ENCODE data around the gene TDRD7. TPM values are rescaled to one million over a fixed set of nuclear protein-coding genes. Genes with fewer than 3 reads are reported as not detected.
A peak's percentile ranks its signal among the peaks of the same experiment; 100 is the strongest.

Gene TDRD7
- total RNA-seq, 1 donor from 2014 or later = 20.4 TPM

- Histone ChIP-seq H3K79me2 (ENCODE audit: insufficient read depth, low read length) (no peaks in the 10 kb centered on the region), H3K27me3 (ENCODE audit: insufficient read depth, low read length) (no peaks in the 10 kb centered on the region), H3K9me3 (ENCODE audit: insufficient read depth, low read depth, low read length) (no peaks in the 10 kb centered on the region), H4K20me1 (ENCODE audit: insufficient read depth, low read length) (no peaks in the 10 kb centered on the region), H2AFZ (ENCODE audit: low read depth, low read length) (no peak overlapping the region), H3K27ac (ENCODE audit: low read depth, low read length) (no peak overlapping the region), H3K36me3 (ENCODE audit: insufficient read depth, low read length) (no peaks in the 10 kb centered on the region), H3K9ac (ENCODE audit: low read length) (no peak overlapping the region), H3K4me3 (ENCODE audit: insufficient read depth, low read depth, low read length) (no peak overlapping the region), H3K4me1 (ENCODE audit: insufficient read depth, low read length) (no peaks in the 10 kb centered on the region), H3K4me2 (ENCODE audit: low read length) (no peak overlapping the region)
- no peaks in the 10 kb centered on the region for H3K27me3 Mint-ChIP-seq (ENCODE audit: low read depth, unreplicated experiment)
- no peak overlapping the region for H3K4me3 Mint-ChIP-seq (ENCODE audit: unreplicated experiment)
- H3K27ac Mint-ChIP-seq (ENCODE audit: unreplicated experiment) = no peak overlapping the region
- FAIRE-seq (no peak), DNase-seq (ENCODE audit: low read depth) (no peak)
- peaks cover 9% of the 10 kb centered on the region for H3K36me3 Mint-ChIP-seq (ENCODE audit: low read depth, unreplicated experiment)
- H3K4me1 Mint-ChIP-seq (ENCODE audit: low read depth, unreplicated experiment) = peaks cover 3% of the 10 kb centered on the region
- TF ChIP-seq, protein P1, sequence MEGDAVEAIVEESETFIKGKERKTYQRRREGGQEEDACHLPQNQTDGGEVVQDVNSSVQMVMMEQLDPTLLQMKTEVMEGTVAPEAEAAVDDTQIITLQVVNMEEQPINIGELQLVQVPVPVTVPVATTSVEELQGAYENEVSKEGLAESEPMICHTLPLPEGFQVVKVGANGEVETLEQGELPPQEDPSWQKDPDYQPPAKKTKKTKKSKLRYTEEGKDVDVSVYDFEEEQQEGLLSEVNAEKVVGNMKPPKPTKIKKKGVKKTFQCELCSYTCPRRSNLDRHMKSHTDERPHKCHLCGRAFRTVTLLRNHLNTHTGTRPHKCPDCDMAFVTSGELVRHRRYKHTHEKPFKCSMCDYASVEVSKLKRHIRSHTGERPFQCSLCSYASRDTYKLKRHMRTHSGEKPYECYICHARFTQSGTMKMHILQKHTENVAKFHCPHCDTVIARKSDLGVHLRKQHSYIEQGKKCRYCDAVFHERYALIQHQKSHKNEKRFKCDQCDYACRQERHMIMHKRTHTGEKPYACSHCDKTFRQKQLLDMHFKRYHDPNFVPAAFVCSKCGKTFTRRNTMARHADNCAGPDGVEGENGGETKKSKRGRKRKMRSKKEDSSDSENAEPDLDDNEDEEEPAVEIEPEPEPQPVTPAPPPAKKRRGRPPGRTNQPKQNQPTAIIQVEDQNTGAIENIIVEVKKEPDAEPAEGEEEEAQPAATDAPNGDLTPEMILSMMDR (IDR thresholded peaks at IDR 0.05; ENCODE audit: insufficient read depth, low read depth, low read length) = no peak
- no peak for TF ChIP-seq EZH2 (IDR thresholded peaks at IDR 0.05; ENCODE audit: insufficient read depth, low read length)
- no peaks in the 10 kb centered on the region for H3K9me3 Mint-ChIP-seq (ENCODE audit: unreplicated experiment)
Measured at GRCh38 chr9:97438666-97439065, 26.8 kb downstream of the TDRD7 start.

GRCh38 chr9:97440160-97440559 is 28.3 kb downstream of the TDRD7 start:
- TF ChIP-seq, protein P1 (IDR thresholded peaks at IDR 0.05; ENCODE audit: insufficient read depth, low read depth, low read length) = no peak
- TF ChIP-seq EZH2 (IDR thresholded peaks at IDR 0.05; ENCODE audit: insufficient read depth, low read length) = no peak
- DNase-seq (ENCODE audit: low read depth) (no peak), FAIRE-seq (no peak)
- Mint-ChIP-seq H3K4me3 (ENCODE audit: unreplicated experiment) (no peak overlapping the region), H3K27me3 (ENCODE audit: low read depth, unreplicated experiment) (no peaks in the 10 kb centered on the region), H3K4me1 (ENCODE audit: low read depth, unreplicated experiment) (peaks cover 3% of the 10 kb centered on the region), H3K9me3 (ENCODE audit: unreplicated experiment) (no peaks in the 10 kb centered on the region), H3K36me3 (ENCODE audit: low read depth, unreplicated experiment) (peaks cover 9% of the 10 kb centered on the region), H3K27ac (ENCODE audit: unreplicated experiment) (no peak overlapping the region)
- H3K27me3 ChIP-seq (ENCODE audit: insufficient read depth, low read length) = no peaks in the 10 kb centered on the region
- no peaks in the 10 kb centered on the region for H3K79me2 ChIP-seq (ENCODE audit: insufficient read depth, low read length)
- H3K9me3 ChIP-seq (ENCODE audit: insufficient read depth, low read depth, low read length) = no peaks in the 10 kb centered on the region
- no peaks in the 10 kb centered on the region for H3K4me1 ChIP-seq (ENCODE audit: insufficient read depth, low read length)
- no peak overlapping the region for H3K4me3 ChIP-seq (ENCODE audit: insufficient read depth, low read depth, low read length)
- no peak overlapping the region for H3K9ac ChIP-seq (ENCODE audit: low read length)
- no peaks in the 10 kb centered on the region for H3K36me3 ChIP-seq (ENCODE audit: insufficient read depth, low read length)
- H3K27ac ChIP-seq (ENCODE audit: low read depth, low read length) = no peak overlapping the region
- H2AFZ ChIP-seq (ENCODE audit: low read depth, low read length) = no peak overlapping the region
- no peak overlapping the region for H3K4me2 ChIP-seq (ENCODE audit: low read length)
- no peaks in the 10 kb centered on the region for H4K20me1 ChIP-seq (ENCODE audit: insufficient read depth, low read length)

DNA sequence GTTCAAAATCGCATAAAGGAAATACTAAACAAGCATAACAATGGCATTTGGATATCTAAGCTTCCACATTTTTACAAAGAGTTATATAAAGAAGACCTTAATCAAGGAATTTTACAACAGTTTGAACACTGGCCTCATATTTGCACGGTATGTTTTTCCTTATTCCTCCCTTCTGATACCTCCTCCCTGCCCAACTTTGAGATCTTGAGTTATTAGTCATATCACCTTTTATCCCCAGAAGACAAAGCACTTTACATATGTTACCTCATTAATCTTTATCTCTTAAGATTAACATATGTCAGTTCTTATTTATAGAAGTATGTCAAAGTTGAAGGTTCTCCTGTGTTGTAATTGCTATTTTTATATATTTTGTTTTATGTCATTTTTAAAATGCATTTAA is 29.8 kb downstream of the TDRD7 start:
- DNase-seq (ENCODE audit: low read depth) (peak; percentile 1), FAIRE-seq (no peak)
- H3K4me3 ChIP-seq (ENCODE audit: insufficient read depth, low read depth, low read length) = no peak overlapping the region
- no peak overlapping the region for H3K4me3 Mint-ChIP-seq (ENCODE audit: unreplicated experiment)
- H3K27me3 Mint-ChIP-seq (ENCODE audit: low read depth, unreplicated experiment) = no peaks in the 10 kb centered on the region
- H3K9me3 ChIP-seq (ENCODE audit: insufficient read depth, low read depth, low read length) = no peaks in the 10 kb centered on the region
- no peaks in the 10 kb centered on the region for H3K9me3 Mint-ChIP-seq (ENCODE audit: unreplicated experiment)
- no peaks in the 10 kb centered on the region for H3K4me1 ChIP-seq (ENCODE audit: insufficient read depth, low read length)
- peaks cover 9% of the 10 kb centered on the region for H3K36me3 Mint-ChIP-seq (ENCODE audit: low read depth, unreplicated experiment)
- no peak overlapping the region for H3K27ac ChIP-seq (ENCODE audit: low read depth, low read length)
- no peaks in the 10 kb centered on the region for H3K36me3 ChIP-seq (ENCODE audit: insufficient read depth, low read length)
- no peaks in the 10 kb centered on the region for H4K20me1 ChIP-seq (ENCODE audit: insufficient read depth, low read length)
- H2AFZ ChIP-seq (ENCODE audit: low read depth, low read length) = no peak overlapping the region
- no peaks in the 10 kb centered on the region for H3K27me3 ChIP-seq (ENCODE audit: insufficient read depth, low read length)
- H3K79me2 ChIP-seq (ENCODE audit: insufficient read depth, low read length) = no peaks in the 10 kb centered on the region
- TF ChIP-seq EZH2 (IDR thresholded peaks at IDR 0.05; ENCODE audit: insufficient read depth, low read length) = no peak
- TF ChIP-seq, protein P1 (IDR thresholded peaks at IDR 0.05; ENCODE audit: insufficient read depth, low read depth, low read length) = no peak
- peaks cover 3% of the 10 kb centered on the region for H3K4me1 Mint-ChIP-seq (ENCODE audit: low read depth, unreplicated experiment)
- no peak overlapping the region for H3K9ac ChIP-seq (ENCODE audit: low read length)
- no peak overlapping the region for H3K4me2 ChIP-seq (ENCODE audit: low read length)
- H3K27ac Mint-ChIP-seq (ENCODE audit: unreplicated experiment) = no peak overlapping the region
